Transverse colon (tissue), 4 donors: ENCODE results near the gene ZNF835.

ENCODE experiments used
- POLR2A ChIP-seq: fragments of 450-650 bp; IDR thresholded peaks from one replicate; pipeline ENCODE4 v1.6.1; 2016; ENCODE audit warnings: antibody characterized with exemption, mild to moderate bottlenecking, moderate library complexity
- POLR2AphosphoS5 ChIP-seq, 3 donors: sonication (generic); formaldehyde crosslinking; IDR thresholded peaks; one replicate each; pipeline ENCODE4 v1.6.1; 2016; ENCODE audit warnings: antibody characterized with exemption in 3 of 3
- TF ChIP-seq, protein P1 (sequence below), 5 experiments: fragments of 200-600 bp in 3 of 5; fragments of 450-650 bp in 2 of 5; sonication (generic) in 3 of 5; IDR thresholded peaks; 1 replicate in 2 of 5; 2 replicates in 3 of 5; pipeline ENCODE4 v1.5.1; 2016 to 2017; ENCODE audit warnings: antibody characterized with exemption in 5 of 5, inconsistent platforms in 3 of 5, mild to moderate bottlenecking in 2 of 5, moderate library complexity in 1 of 5

DNA sequence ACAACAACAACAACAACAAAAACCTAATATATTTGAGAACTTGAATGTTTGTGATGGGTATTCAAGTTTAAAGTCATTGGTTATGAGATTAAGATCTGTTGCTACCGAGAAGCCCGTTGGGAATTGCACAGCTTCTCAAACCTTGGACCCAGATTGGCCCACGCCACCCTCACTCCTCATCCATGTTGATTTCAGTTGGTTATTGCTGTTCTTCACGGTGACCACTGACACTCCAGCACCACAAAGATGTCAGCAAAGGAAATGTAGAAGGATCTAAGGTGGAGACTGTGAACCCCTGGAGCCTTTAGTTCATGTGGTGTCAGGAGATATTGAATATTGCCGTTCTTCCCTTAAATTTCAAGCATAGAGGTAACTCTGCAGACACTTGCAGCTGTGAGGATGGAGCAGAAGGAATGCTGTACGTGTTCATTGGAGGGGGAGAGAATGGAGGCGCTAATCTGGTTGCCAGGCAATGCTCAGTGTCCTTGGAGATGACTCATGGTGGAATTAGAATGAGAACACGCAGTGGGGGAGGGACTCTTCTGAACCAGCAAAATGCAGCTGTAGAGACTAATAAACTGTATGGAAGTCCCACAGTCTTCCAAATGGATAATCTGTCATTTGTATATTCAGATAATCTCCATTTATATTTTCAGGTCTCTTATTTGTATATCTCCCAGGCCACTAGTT lies 20.8 kb upstream of the ZNF835 start:
- TF ChIP-seq, protein P1, sequence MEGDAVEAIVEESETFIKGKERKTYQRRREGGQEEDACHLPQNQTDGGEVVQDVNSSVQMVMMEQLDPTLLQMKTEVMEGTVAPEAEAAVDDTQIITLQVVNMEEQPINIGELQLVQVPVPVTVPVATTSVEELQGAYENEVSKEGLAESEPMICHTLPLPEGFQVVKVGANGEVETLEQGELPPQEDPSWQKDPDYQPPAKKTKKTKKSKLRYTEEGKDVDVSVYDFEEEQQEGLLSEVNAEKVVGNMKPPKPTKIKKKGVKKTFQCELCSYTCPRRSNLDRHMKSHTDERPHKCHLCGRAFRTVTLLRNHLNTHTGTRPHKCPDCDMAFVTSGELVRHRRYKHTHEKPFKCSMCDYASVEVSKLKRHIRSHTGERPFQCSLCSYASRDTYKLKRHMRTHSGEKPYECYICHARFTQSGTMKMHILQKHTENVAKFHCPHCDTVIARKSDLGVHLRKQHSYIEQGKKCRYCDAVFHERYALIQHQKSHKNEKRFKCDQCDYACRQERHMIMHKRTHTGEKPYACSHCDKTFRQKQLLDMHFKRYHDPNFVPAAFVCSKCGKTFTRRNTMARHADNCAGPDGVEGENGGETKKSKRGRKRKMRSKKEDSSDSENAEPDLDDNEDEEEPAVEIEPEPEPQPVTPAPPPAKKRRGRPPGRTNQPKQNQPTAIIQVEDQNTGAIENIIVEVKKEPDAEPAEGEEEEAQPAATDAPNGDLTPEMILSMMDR (IDR thresholded peaks at IDR 0.05), result no peak
- TF ChIP-seq POLR2AphosphoS5 (IDR thresholded peaks at IDR 0.05) (no peak), POLR2A (no peak)
